ENCODE data around the gene RRAGD. TPM values are rescaled to one million over a fixed set of nuclear protein-coding genes. Genes with fewer than 3 reads are reported as not detected.

Gene RRAGD
- total and polyA plus RNA-seq, 4 experiments from 2014 or later = 3.1 to 6.8 (median 4.8) TPM

DNA sequence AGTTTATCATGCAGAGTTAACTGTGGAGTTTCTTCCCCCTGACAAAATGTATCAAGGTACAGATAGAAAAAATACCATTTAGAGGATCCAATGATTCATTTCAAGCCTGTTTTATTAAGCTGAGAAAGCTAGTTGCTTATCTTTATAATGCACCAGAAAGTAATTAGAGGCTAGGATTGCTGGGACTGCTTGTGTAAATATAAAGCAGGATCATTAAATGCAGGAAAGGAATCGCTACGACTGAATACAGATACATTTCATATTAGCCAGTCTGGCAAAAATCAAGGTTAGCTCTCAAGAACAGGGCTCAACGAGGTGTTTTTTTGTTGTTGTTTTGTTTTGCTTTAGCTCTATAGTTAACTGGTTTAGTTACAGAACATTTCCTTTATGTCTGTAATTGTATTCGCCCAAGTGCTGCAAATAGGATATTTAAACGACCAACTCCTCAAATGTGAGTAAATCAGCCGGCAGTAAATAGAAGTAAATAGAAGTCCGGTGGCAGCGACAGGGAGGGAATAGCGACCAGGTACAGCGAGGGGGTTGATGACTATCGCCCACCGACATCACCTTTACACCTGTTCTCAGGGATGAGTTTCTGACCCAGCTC is 60.3 kb downstream of the RRAGD start:
- ChIA-PET POLR2A (ENCODE audit: partially characterized antibody) (interaction anchor here (0.8 to 11.3 kb wide), 15 partner anchors 9 to 468 kb away, joined by 3 to 157 read pairs (median 6); partner anchors contain the start of genes MDN1, PM20D2, PNRC1 and RNGTT), CTCF (ENCODE audit: partially characterized antibody) (interaction anchor here (0.9 to 8.9 kb wide), 8 partner anchors 11 to 368 kb away, joined by 3 to 79 read pairs (median 13); no protein-coding TSS in a partner anchor)
- no peak for DNase-seq
- H3K4me3 ChIP-seq (ENCODE audit: low read length in 2 of 2) = peak overlapping the region; percentile 1 to 90
- H3K27ac ChIP-seq (ENCODE audit: low read depth, low read length) = peak overlapping the region; percentile 89
- Mint-ChIP-seq H3K27ac (peak overlapping the region; percentile 86 to 99 (median 98)), H3K4me1 (peaks cover 45 to 80% (median 58%) of the 10 kb centered on the region in 4 donors), H3K4me3 (peak overlapping the region; percentile 92 to 99 (median 98)), H3K9me3 (no peaks in the 10 kb centered on the region), H3K36me3 (peaks cover 0 to 6% of the 10 kb centered on the region in 2 donors), H3K27me3 (no peaks in the 10 kb centered on the region)
- H3K27me3 ChIP-seq (ENCODE audit: insufficient read depth, low read length) = no peaks in the 10 kb centered on the region
- peaks cover 67% of the 10 kb centered on the region for H3K4me1 ChIP-seq (ENCODE audit: insufficient read depth, low read length)
- intact Hi-C loops (cut with micrococcal nuclease) = loop anchor here (1.0 to 5.0 kb wide), 5 partner anchors 53 to 389 kb away; partner anchors contain the start of genes PM20D2, PNRC1 and RNGTT
- no peaks in the 10 kb centered on the region for H3K36me3 ChIP-seq (ENCODE audit: insufficient read depth, low read length)
- H3K9me3 ChIP-seq (ENCODE audit: control insufficient read depth in 1 of 2, low read length in 2 of 2) = no peaks in the 10 kb centered on the region

DNA sequence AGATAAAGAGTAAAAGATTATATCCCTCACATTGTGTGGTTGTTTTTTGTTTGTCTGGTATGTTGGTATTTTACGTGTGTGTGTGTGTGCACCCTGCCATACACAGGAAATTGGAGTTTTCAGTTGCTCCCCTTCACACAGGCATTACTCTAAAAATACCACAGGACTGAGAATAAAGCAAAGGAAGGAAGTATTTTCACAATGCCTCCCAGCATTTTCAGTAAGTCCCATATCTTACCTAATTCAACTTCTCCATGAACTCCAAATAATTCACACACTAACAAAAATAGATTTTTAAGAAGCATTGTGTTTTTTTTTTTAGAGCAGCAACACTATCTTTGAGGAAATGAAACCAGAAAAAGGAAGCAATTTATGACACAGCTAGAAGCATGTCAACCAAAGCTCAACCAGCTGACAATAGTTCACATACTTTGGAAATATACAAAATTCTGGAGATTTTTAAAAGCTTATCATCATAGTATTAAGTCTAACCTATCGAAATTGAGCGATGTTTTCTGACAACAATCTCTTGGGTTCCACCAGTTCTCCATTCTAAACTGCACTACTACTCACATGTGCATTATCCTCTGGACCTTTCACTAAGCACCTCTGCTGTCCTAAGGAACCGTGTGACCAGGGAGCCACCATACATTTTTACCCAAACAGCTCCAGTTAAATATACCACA is 61.6 kb downstream of the RRAGD start:
- peak overlapping the region in 1 of 2 donors; percentile 40 for H3K4me3 ChIP-seq (ENCODE audit: low read length in 2 of 2)
- H3K36me3 ChIP-seq (ENCODE audit: insufficient read depth, low read length) = no peaks in the 10 kb centered on the region
- peaks cover 56% of the 10 kb centered on the region for H3K4me1 ChIP-seq (ENCODE audit: insufficient read depth, low read length)
- DNase-seq = peak in 3 of 5 donors; percentile 23 to 37 (median 28)
- Mint-ChIP-seq H3K36me3 (peaks cover 0 to 6% of the 10 kb centered on the region in 2 donors), H3K27ac (peak overlapping the region; percentile 70 to 99 (median 97)), H3K4me3 (peak overlapping the region; percentile 92 to 99 (median 98)), H3K27me3 (no peaks in the 10 kb centered on the region), H3K9me3 (no peaks in the 10 kb centered on the region), H3K4me1 (peaks cover 48 to 80% (median 62%) of the 10 kb centered on the region in 4 donors)
- intact Hi-C loops (cut with micrococcal nuclease) = loop anchor here (5.0 kb wide), 3 partner anchors 68 to 388 kb away; partner anchors contain the start of genes PM20D2 and RNGTT
- H3K27ac ChIP-seq (ENCODE audit: low read depth, low read length) = peak overlapping the region; percentile 11
- POLR2A ChIA-PET (ENCODE audit: partially characterized antibody) = interaction anchor here (1.1 to 11.3 kb wide), 12 partner anchors 13 to 387 kb away, joined by 3 to 157 read pairs (median 6); partner anchors contain the start of genes PM20D2, PNRC1 and RNGTT
- H3K27me3 ChIP-seq (ENCODE audit: insufficient read depth, low read length) = no peaks in the 10 kb centered on the region
- CTCF ChIA-PET (ENCODE audit: partially characterized antibody) = interaction anchor here (0.6 to 8.9 kb wide), 12 partner anchors 9 to 384 kb away, joined by 3 to 79 read pairs (median 5); partner anchors contain the start of gene PNRC1
- no peaks in the 10 kb centered on the region for H3K9me3 ChIP-seq (ENCODE audit: control insufficient read depth in 1 of 2, low read length in 2 of 2)

- Mint-ChIP-seq H3K36me3 (peaks cover 0 to 10% of the 10 kb centered on the region in 2 donors), H3K27me3 (no peaks in the 10 kb centered on the region), H3K4me3 (no peak overlapping the region), H3K27ac (peak overlapping the region in 6 of 7 donors; percentile 48 to 98 (median 70)), H3K9me3 (no peaks in the 10 kb centered on the region), H3K4me1 (peaks cover 48 to 74% (median 62%) of the 10 kb centered on the region in 4 donors)
- Histone ChIP-seq H3K4me3 (ENCODE audit: low read length in 2 of 2) (no peak overlapping the region), H3K27me3 (ENCODE audit: insufficient read depth, low read length) (no peaks in the 10 kb centered on the region), H3K4me1 (ENCODE audit: insufficient read depth, low read length) (peaks cover 47% of the 10 kb centered on the region), H3K36me3 (ENCODE audit: insufficient read depth, low read length) (no peaks in the 10 kb centered on the region), H3K27ac (ENCODE audit: low read depth, low read length) (no peak overlapping the region), H3K9me3 (ENCODE audit: control insufficient read depth in 1 of 2, low read length in 2 of 2) (no peaks in the 10 kb centered on the region)
- POLR2A ChIA-PET (ENCODE audit: partially characterized antibody) = interaction anchor here (1.0 to 11.3 kb wide), 6 partner anchors 8 to 266 kb away, joined by 3 to 157 read pairs (median 6); partner anchors contain the start of genes PM20D2 and PNRC1
- DNase-seq = no peak
- CTCF ChIA-PET (ENCODE audit: partially characterized antibody) = interaction anchor here (5.5 to 8.9 kb wide), 2 partner anchors 19 to 24 kb away, joined by 56 to 79 read pairs; no protein-coding TSS in a partner anchor
- intact Hi-C loops (cut with micrococcal nuclease) = no loop called here
Measured at GRCh38 chr6:89348372-89348771, 63.7 kb downstream of the RRAGD start.

DNA sequence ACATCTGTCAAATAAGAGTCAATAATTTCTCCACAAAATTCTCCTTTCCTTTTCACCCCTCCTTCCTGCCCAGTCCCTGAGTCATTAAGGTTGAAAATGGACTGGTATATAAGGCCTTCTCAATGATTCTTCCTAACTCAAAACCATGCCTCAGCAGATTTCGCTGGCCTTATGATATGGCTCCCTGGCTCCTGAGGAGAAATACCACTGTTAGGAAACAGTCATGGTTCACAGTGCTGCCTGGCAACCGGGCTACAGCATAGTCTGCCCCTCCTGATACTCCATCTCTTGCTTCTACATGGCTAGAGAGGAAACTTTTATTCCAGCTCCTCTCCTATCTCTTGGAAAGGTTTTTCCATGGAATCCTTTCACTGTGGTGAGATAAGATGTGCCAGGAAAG is 64.2 kb downstream of the RRAGD start:
- ChIA-PET CTCF (ENCODE audit: partially characterized antibody) (interaction anchor here (1.0 to 8.9 kb wide), 4 partner anchors 9 to 25 kb away, joined by 5 to 79 read pairs (median 6); no protein-coding TSS in a partner anchor), POLR2A (ENCODE audit: partially characterized antibody) (interaction anchor here (1.0 to 11.3 kb wide), 5 partner anchors 10 to 265 kb away, joined by 3 to 157 read pairs (median 6); partner anchors contain the start of genes PM20D2 and PNRC1)
- H3K4me1 Mint-ChIP-seq = peaks cover 48 to 73% (median 60%) of the 10 kb centered on the region in 4 donors
- Histone ChIP-seq H3K27me3 (ENCODE audit: insufficient read depth, low read length) (no peaks in the 10 kb centered on the region), H3K9me3 (ENCODE audit: control insufficient read depth in 1 of 2, low read length in 2 of 2) (no peaks in the 10 kb centered on the region), H3K36me3 (ENCODE audit: insufficient read depth, low read length) (no peaks in the 10 kb centered on the region), H3K27ac (ENCODE audit: low read depth, low read length) (no peak overlapping the region), H3K4me3 (ENCODE audit: low read length in 2 of 2) (no peak overlapping the region), H3K4me1 (ENCODE audit: insufficient read depth, low read length) (peaks cover 43% of the 10 kb centered on the region)
- H3K4me3 Mint-ChIP-seq = no peak overlapping the region
- peaks cover 0 to 10% of the 10 kb centered on the region in 2 donors for H3K36me3 Mint-ChIP-seq
- no peaks in the 10 kb centered on the region for H3K9me3 Mint-ChIP-seq
- intact Hi-C loops (cut with micrococcal nuclease) = no loop called here
- no peaks in the 10 kb centered on the region for H3K27me3 Mint-ChIP-seq
- H3K27ac Mint-ChIP-seq = peak overlapping the region; percentile 2 to 88 (median 70)
- no peak for DNase-seq

DNA sequence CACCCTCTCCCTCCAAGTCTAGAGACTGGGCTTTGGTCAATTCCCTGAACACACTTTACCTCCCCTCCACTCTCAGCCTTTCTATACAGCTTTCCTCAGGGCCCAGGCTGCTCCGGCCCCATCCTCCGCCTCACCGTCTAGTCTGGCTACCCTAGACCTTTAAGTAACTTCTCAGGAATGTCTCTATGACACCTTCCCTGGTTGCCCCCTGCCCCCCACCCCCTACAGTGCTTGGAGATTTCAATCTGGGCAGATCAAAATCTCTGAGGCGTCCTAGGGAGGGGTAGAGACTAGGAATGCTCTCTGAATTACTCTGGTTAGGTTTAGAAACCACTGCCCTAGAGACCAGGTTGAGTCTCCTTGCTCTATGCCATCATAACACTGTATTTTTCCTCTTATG is 65.6 kb downstream of the RRAGD start:
- POLR2A ChIA-PET (ENCODE audit: partially characterized antibody) = interaction anchor here (7.4 kb wide), 1 partner anchor 48 kb away, joined by 56 read pairs; no protein-coding TSS in a partner anchor
- peaks cover 45 to 65% (median 54%) of the 10 kb centered on the region in 4 donors for H3K4me1 Mint-ChIP-seq
- peaks cover 39% of the 10 kb centered on the region for H3K4me1 ChIP-seq (ENCODE audit: insufficient read depth, low read length)
- H3K27me3 ChIP-seq (ENCODE audit: insufficient read depth, low read length) = no peaks in the 10 kb centered on the region
- H3K4me3 Mint-ChIP-seq = no peak overlapping the region
- peak overlapping the region in 4 of 7 donors; percentile 0 to 76 (median 24) for H3K27ac Mint-ChIP-seq
- no peaks in the 10 kb centered on the region for H3K27me3 Mint-ChIP-seq
- no peak for DNase-seq
- no peak overlapping the region for H3K27ac ChIP-seq (ENCODE audit: low read depth, low read length)
- intact Hi-C loops (cut with micrococcal nuclease) = no loop called here
- no peak overlapping the region for H3K4me3 ChIP-seq (ENCODE audit: low read length in 2 of 2)
- peaks cover 5 to 11% of the 10 kb centered on the region in 2 donors for H3K36me3 Mint-ChIP-seq
- H3K9me3 ChIP-seq (ENCODE audit: control insufficient read depth in 1 of 2, low read length in 2 of 2) = no peaks in the 10 kb centered on the region
- CTCF ChIA-PET (ENCODE audit: partially characterized antibody) = interaction anchor here (1.2 to 8.9 kb wide), 4 partner anchors 10 to 26 kb away, joined by 3 to 79 read pairs (median 6); no protein-coding TSS in a partner anchor
- peaks cover 5% of the 10 kb centered on the region for H3K36me3 ChIP-seq (ENCODE audit: insufficient read depth, low read length)
- no peaks in the 10 kb centered on the region for H3K9me3 Mint-ChIP-seq

- no peak overlapping the region for H3K4me3 Mint-ChIP-seq
- H3K9me3 ChIP-seq (ENCODE audit: control insufficient read depth in 1 of 2, low read length in 2 of 2) = no peaks in the 10 kb centered on the region
- no peaks in the 10 kb centered on the region for H3K4me1 ChIP-seq (ENCODE audit: insufficient read depth, low read length)
- intact Hi-C loops (cut with micrococcal nuclease) = no loop called here
- H3K9me3 Mint-ChIP-seq = no peaks in the 10 kb centered on the region
- no peaks in the 10 kb centered on the region for H3K27me3 Mint-ChIP-seq
- CTCF ChIA-PET (ENCODE audit: partially characterized antibody) = interaction anchor here (1.1 to 4.4 kb wide), 2 partner anchors 12 to 41 kb away, joined by 3 to 17 read pairs; partner anchors contain the start of gene UBE2J1
- H3K27me3 ChIP-seq (ENCODE audit: insufficient read depth, low read length) = no peaks in the 10 kb centered on the region
- H3K27ac Mint-ChIP-seq = no peak overlapping the region
- H3K36me3 ChIP-seq (ENCODE audit: insufficient read depth, low read length) = peaks cover 39% of the 10 kb centered on the region
- no peak for DNase-seq
- no peak overlapping the region for H3K27ac ChIP-seq (ENCODE audit: low read depth, low read length)
- no peak overlapping the region for H3K4me3 ChIP-seq (ENCODE audit: low read length in 2 of 2)
- H3K4me1 Mint-ChIP-seq = peaks cover 4 to 7% (median 6%) of the 10 kb centered on the region in 4 donors
- POLR2A ChIA-PET (ENCODE audit: partially characterized antibody) = interaction anchor here (0.6 kb wide), 1 partner anchor 78 kb away, joined by 3 read pairs; no protein-coding TSS in a partner anchor
- H3K36me3 Mint-ChIP-seq = peaks cover 29 to 57% of the 10 kb centered on the region in 2 donors
Measured at GRCh38 chr6:89339565-89339964, 72.5 kb downstream of the RRAGD start.
